Esophagus (tissue), 2 donors: ENCODE measurements around the gene MANEAL. TPM values are rescaled to one million over a fixed set of nuclear protein-coding genes. Genes with fewer than 3 reads are reported as not detected.
A peak's percentile ranks its signal among the peaks of the same experiment; 100 is the strongest.

Experiments used
- H3K27ac ChIP-seq, 2 donors: one replicate each; pipeline ENCODE4 v1.5.1; 2013; ENCODE audit warnings: low read depth in 2 of 2, mild to moderate bottlenecking in 2 of 2, inconsistent platforms in 1 of 2, low read length in 1 of 2, moderate library complexity in 1 of 2
- H3K27me3 ChIP-seq, 2 donors: one replicate each; pipeline ENCODE4 v1.6.1; 2013; ENCODE audit warnings: low read length in 2 of 2, control low read depth in 1 of 2, mild to moderate bottlenecking in 1 of 2; ENCODE audit not compliant: insufficient read depth in 2 of 2, control insufficient read depth in 1 of 2
- H3K36me3 ChIP-seq, 2 donors: one replicate each; pipeline ENCODE4 v1.6.1; 2013; ENCODE audit warnings: low read length in 1 of 2; ENCODE audit not compliant: control insufficient read depth in 2 of 2, insufficient read depth in 2 of 2
- H3K4me1 ChIP-seq, 2 donors: one replicate each; pipeline ENCODE4 v1.6.1; 2013; ENCODE audit warnings: low read length in 1 of 2; ENCODE audit not compliant: control insufficient read depth in 2 of 2, insufficient read depth in 2 of 2
- H3K4me3 ChIP-seq, 2 donors: one replicate each; pipeline ENCODE4 v1.5.1; 2013; ENCODE audit warnings: low read length in 2 of 2, mild to moderate bottlenecking in 2 of 2, low read depth in 1 of 2, moderate library complexity in 1 of 2
- H3K9me3 ChIP-seq, 2 donors: one replicate each; pipeline ENCODE4 v1.6.1; 2013; ENCODE audit warnings: mild to moderate bottlenecking in 2 of 2, low read depth in 1 of 2, low read length in 1 of 2, moderate library complexity in 1 of 2; ENCODE audit not compliant: control insufficient read depth in 2 of 2, insufficient read depth in 1 of 2
- WGBS, 2 donors: extraction: QIAGEN DNeasy Blood & Tissue Kit; methylation state at CpG; one replicate each; pipeline ENCODE4 v1.1.7; 2013; 5-methylcytosine and 5-hydroxymethylcytosine counted together
- polyA plus RNA-seq, 2 donors: library from polyadenylated mRNA; stranded (reverse); fragments of 200-250 nt; gene quantifications; one replicate each; pipeline ENCODE4 v1.2.3, GENCODE V29; 2013
- donor health status: healthy with polysubstance abuse.
- donor health status: Bipolar disorder and iron deficiency.

The MANEAL gene
- polyA plus RNA-seq, 2 donors = 3.1 to 3.4 TPM

DNA sequence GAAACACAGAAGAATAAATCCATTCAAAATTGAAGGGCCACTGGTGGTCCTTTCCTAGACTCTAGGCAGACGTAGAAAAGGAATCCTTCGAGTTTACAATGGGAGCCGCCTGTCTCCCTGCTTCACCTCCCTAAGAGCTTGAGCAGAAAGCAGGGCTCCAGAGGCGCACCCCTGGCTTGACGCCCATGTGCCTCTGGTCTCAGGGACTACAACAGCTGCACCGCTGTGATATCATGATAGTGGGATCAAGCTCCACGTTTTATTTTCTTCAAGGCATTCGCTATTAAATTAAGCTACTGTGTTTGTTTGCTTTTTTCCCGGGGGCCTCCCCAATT lies 13.5 kb downstream of the MANEAL start:
- Histone ChIP-seq H3K27ac (peak overlapping the region; percentile 95), H3K4me3 (peak overlapping the region; percentile 87 to 97), H3K27me3 (no peaks in the 10 kb centered on the region), H3K9me3 (no peaks in the 10 kb centered on the region), H3K36me3 (peaks cover 12 to 29% of the 10 kb centered on the region in 2 donors), H3K4me1 (no peaks in the 10 kb centered on the region)
- WGBS, 2 donors = 8 to 9% methylated on average over 9 of the region's 9 CpGs

GRCh38 chr1:37807555-37808368 lies 14.1 kb downstream of the MANEAL start, which contains the start of the genes C1orf122 and YRDC:
Gene C1orf122 (plus strand): TSS chr1:37807790. CDS start chr1:37808405, 615 bp downstream.
Gene YRDC (minus strand): TSS chr1:37808208. CDS start chr1:37808180, 28 bp downstream.
- peaks cover 12 to 26% of the 10 kb centered on the region in 2 donors for H3K36me3 ChIP-seq
- 0% methylated on average over 69 to 95 of the region's 95 CpGs for WGBS, 2 donors
- no peaks in the 10 kb centered on the region for H3K9me3 ChIP-seq
- peak within 1 kb of the TSS; percentile 87 to 97 for H3K4me3 ChIP-seq
- H3K4me1 ChIP-seq = no peaks in the 10 kb centered on the region
- peak within 1 kb of the TSS; percentile 95 for H3K27ac ChIP-seq
- H3K27me3 ChIP-seq = no peaks in the 10 kb centered on the region

- 3% methylated on average over 37 to 54 of the region's 54 CpGs for WGBS, 2 donors
- Histone ChIP-seq H3K27me3 (no peaks in the 10 kb centered on the region), H3K36me3 (peaks cover 9 to 23% of the 10 kb centered on the region in 2 donors), H3K4me3 (peak overlapping the region; percentile 87 to 97), H3K9me3 (no peaks in the 10 kb centered on the region), H3K27ac (peak overlapping the region; percentile 95), H3K4me1 (no peaks in the 10 kb centered on the region)
Observed at GRCh38 chr1:37808369-37809319, 15.0 kb downstream of the MANEAL start.

- Histone ChIP-seq H3K27ac (no peak overlapping the region), H3K36me3 (peaks cover 5 to 20% of the 10 kb centered on the region in 2 donors), H3K4me1 (no peaks in the 10 kb centered on the region), H3K27me3 (no peaks in the 10 kb centered on the region), H3K9me3 (no peaks in the 10 kb centered on the region), H3K4me3 (no peak overlapping the region)
- WGBS, 2 donors = 38 to 44% methylated on average over 2 of the region's 2 CpGs
Observed at GRCh38 chr1:37809942-37810341, 16.3 kb downstream of the MANEAL start.

DNA sequence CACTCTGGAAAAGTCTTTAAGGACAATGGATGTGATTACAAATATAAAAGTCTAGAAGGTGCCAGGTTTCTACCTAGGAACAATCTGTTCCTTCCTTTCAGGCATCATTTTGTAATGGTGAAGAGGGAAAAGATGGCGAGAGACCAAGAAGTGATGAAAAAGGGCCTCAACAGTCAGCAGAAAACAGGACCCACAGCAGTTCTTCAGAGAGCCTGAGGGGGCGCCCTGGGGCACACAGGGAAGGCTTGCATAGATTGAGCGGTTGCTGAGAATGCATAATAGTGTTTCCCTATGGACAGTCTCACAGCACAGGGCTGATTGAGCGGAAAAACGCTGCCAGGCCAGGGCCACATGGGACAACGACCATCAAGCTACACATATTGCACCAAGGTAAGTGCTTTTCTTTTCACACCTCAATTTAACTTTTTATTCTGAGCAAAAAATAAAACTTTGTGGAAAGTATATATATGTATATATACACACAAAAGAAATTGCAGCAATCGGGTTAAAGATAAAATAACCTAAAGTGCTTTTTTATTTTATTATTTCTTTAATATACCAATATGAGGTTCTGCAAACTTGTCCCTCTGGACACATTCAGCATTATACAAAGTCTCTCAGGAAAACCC lies 17.5 kb downstream of the MANEAL start:
- WGBS, 2 donors = 40 to 41% methylated on average over 7 of the region's 7 CpGs
- Histone ChIP-seq H3K27ac (no peak overlapping the region), H3K9me3 (no peaks in the 10 kb centered on the region), H3K4me1 (no peaks in the 10 kb centered on the region), H3K36me3 (peaks cover 0 to 24% of the 10 kb centered on the region in 2 donors), H3K27me3 (no peaks in the 10 kb centered on the region), H3K4me3 (no peak overlapping the region)

- Histone ChIP-seq H3K9me3 (no peaks in the 10 kb centered on the region), H3K27me3 (no peaks in the 10 kb centered on the region), H3K36me3 (peaks cover 0 to 22% of the 10 kb centered on the region in 2 donors), H3K27ac (no peak overlapping the region), H3K4me3 (no peak overlapping the region), H3K4me1 (peaks cover 3 to 4% of the 10 kb centered on the region in 2 donors)
- 81 to 85% methylated on average over 2 of the region's 2 CpGs for WGBS, 2 donors
Observed at GRCh38 chr1:37813529-37814145, 20.0 kb downstream of the MANEAL start.

- H3K4me3 ChIP-seq = no peak overlapping the region
- H3K27me3 ChIP-seq = no peaks in the 10 kb centered on the region
- no peak overlapping the region for H3K27ac ChIP-seq
- peaks cover 3 to 4% of the 10 kb centered on the region in 2 donors for H3K4me1 ChIP-seq
- peaks cover 0 to 22% of the 10 kb centered on the region in 2 donors for H3K36me3 ChIP-seq
- WGBS, 2 donors = 89 to 94% methylated on average over 7 of the region's 7 CpGs
- H3K9me3 ChIP-seq = no peaks in the 10 kb centered on the region
Observed at GRCh38 chr1:37814252-37814651, 20.6 kb downstream of the MANEAL start.

- WGBS, 2 donors = 26 to 28% methylated on average over 2 of the region's 2 CpGs
- Histone ChIP-seq H3K4me3 (no peak overlapping the region), H3K27me3 (no peaks in the 10 kb centered on the region), H3K27ac (peak overlapping the region; percentile 60 to 64), H3K4me1 (peaks cover 3 to 4% of the 10 kb centered on the region in 2 donors), H3K36me3 (peaks cover 13 to 34% of the 10 kb centered on the region in 2 donors), H3K9me3 (no peaks in the 10 kb centered on the region)
Observed at GRCh38 chr1:37817481-37817880, 23.8 kb downstream of the MANEAL start.

DNA sequence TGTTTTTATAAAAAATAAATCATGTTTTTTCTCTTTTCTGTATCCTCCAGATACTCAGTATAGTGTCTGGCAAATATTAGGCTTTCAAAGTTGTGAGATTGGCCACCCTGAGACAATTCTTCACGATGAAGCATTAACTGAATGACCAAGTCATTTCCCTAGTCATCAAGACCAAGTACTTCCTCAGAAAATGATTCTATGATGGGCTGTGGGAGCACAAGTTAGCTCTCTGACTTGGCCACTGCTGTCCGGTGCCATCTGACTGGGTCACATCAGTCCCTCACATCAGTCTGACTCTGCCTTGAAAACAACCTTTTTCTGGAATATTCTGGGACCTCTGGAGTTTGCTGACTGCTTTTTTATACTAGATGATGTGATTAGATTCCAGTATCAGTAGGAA lies 27.8 kb downstream of the MANEAL start:
- Histone ChIP-seq H3K4me1 (peaks cover 4 to 7% of the 10 kb centered on the region in 2 donors), H3K27ac (no peak overlapping the region), H3K27me3 (no peaks in the 10 kb centered on the region), H3K4me3 (no peak overlapping the region), H3K36me3 (peaks cover 13 to 20% of the 10 kb centered on the region in 2 donors), H3K9me3 (no peaks in the 10 kb centered on the region)
- 91 to 92% methylated on average over 2 of the region's 2 CpGs for WGBS, 2 donors
